ENCODE measurements around the gene TAS1R3.

The TAS1R3 gene

DNA sequence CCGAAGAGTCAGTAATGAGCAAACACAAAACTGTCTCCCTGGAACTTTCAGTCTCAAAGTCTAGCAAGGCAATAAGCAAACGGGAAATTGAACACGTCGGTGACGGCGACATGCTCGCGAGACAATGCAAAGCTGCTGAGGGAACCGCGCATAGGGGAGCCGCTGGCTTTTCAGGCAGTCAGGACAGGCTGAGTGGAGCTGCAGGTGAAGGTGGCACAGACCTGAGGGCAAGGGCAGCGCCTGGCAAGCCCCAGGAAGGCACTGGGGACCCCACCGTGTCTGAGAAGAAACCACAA is 11.5 kb upstream of the TAS1R3 start:
- Mint-ChIP-seq H3K27me3 (ENCODE audit: low read depth) (no peaks in the 10 kb centered on the region), H3K27ac (no peak overlapping the region), H3K36me3 (ENCODE audit: low read depth) (peaks cover 18% of the 10 kb centered on the region), H3K9me3 (no peaks in the 10 kb centered on the region), H3K4me3 (no peak overlapping the region), H3K4me1 (ENCODE audit: low read depth) (peaks cover 12% of the 10 kb centered on the region)
- no peak for DNase-seq (ENCODE audit: low spot score)

DNA sequence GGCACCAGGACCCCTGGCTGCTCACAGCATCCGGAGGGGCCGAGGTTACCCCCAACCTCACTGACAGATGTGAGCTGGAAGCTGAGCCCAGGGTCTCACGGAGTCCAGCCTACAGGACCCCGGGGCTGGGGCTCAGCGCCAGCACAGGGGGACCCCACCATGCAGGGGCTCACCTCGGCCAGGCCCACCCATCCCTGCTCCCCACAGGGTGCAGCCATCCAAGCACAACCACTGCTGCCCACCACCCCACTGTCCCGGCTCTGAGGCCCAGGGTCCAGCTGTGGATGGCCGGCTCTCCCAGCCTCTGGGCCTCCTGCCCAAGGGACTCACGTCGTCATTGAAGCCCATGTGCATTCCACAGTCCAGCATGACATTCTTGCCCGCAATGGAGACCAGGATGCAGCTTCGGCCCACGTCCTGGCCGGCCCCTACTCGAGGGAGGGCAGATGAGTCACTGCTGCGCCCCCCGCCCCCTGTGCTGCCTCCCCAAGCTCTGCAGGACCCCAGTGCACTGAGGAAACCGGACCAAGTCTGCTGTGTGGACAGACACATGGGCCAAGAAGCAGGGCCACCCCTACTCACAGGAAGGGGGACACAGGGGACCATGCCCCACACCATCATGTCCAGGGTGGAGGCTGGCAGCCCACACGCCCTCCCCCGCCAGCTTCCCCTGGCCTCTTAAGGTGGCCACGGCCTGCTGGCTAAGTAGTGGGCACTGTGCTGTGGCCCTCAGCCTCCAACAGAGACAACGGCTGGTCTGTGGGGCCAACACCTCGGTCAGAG is 10.2 kb upstream of the TAS1R3 start:
- H3K4me3 Mint-ChIP-seq, result no peak overlapping the region
- no peak overlapping the region for H3K27ac Mint-ChIP-seq
- no peaks in the 10 kb centered on the region for H3K27me3 Mint-ChIP-seq (ENCODE audit: low read depth)
- no peaks in the 10 kb centered on the region for H3K9me3 Mint-ChIP-seq
- DNase-seq (ENCODE audit: low spot score), result no peak
- H3K36me3 Mint-ChIP-seq (ENCODE audit: low read depth), result peaks cover 15% of the 10 kb centered on the region
- H3K4me1 Mint-ChIP-seq (ENCODE audit: low read depth), result peaks cover 17% of the 10 kb centered on the region

DNA sequence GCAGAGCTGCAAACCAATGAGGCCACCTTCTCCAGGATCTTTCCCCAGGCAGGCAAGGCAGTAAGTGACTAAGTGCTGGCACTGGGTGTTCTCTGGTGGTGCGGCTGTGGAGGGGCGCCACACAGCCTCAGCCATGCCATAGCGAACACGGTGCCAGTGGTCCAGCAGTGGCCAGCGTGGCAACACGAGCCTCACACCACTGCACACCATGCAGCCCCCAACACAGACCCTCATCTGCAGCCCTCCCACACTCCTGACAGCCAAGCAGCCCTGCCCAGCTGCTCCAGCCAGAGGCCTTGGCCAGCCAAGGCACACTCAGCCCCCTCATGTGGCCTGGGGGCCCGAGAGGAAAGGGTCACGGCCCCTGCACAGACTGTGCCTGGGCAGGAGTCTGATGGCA is 9.6 kb upstream of the TAS1R3 start:
- no peak for DNase-seq (ENCODE audit: low spot score)
- peaks cover 22% of the 10 kb centered on the region for H3K4me1 Mint-ChIP-seq (ENCODE audit: low read depth)
- no peak overlapping the region for H3K4me3 Mint-ChIP-seq
- H3K27me3 Mint-ChIP-seq (ENCODE audit: low read depth), result no peaks in the 10 kb centered on the region
- peaks cover 11% of the 10 kb centered on the region for H3K36me3 Mint-ChIP-seq (ENCODE audit: low read depth)
- H3K9me3 Mint-ChIP-seq, result no peaks in the 10 kb centered on the region
- no peak overlapping the region for H3K27ac Mint-ChIP-seq

DNA sequence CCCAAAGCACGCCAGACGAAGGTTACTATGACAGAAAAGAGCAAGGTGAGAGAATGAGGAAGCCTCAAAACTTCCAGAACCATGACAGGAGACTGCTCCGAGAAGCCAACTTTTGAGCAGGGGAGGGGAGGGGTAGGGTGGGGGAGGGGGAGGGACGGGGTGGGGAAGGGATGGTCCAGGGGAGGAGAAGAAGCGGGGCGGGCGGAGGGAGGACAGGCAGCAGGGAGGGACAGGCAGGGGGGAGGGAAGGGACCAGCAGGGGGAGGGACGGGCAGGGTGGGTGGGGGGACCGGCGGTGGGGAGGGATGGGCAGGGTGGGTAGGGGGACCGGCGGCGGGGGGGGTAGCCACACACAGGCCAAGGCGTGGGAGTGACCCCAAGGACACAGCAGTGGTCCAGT is 8.7 kb upstream of the TAS1R3 start:
- no peak for DNase-seq (ENCODE audit: low spot score)
- no peaks in the 10 kb centered on the region for H3K9me3 Mint-ChIP-seq
- H3K4me3 Mint-ChIP-seq, result peak overlapping the region; percentile 72
- H3K36me3 Mint-ChIP-seq (ENCODE audit: low read depth), result peaks cover 9% of the 10 kb centered on the region
- H3K27ac Mint-ChIP-seq, result peak overlapping the region; percentile 78
- H3K4me1 Mint-ChIP-seq (ENCODE audit: low read depth), result peaks cover 22% of the 10 kb centered on the region
- H3K27me3 Mint-ChIP-seq (ENCODE audit: low read depth), result no peaks in the 10 kb centered on the region

DNA sequence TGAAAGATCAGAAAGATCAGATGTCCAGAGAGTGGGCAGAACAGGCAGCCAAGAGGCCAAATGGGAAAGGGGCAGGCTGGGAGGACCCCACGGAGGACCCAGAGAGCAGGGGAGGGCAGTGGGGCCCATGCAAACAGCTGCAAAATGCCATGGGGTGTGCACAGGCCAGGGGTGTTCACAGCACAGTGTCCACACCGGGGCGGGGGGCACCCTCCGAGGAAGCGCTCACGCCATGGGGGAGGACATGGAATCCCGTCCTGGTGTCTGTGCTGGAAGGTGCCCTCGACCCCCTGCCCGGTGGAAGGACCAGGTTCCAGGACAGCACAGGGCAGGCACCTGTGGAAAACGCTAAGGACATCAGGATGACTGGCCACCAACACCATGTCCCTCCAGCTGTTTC is 8.1 kb upstream of the TAS1R3 start:
- peak overlapping the region; percentile 78 for H3K27ac Mint-ChIP-seq
- H3K27me3 Mint-ChIP-seq (ENCODE audit: low read depth), result no peaks in the 10 kb centered on the region
- peaks cover 5% of the 10 kb centered on the region for H3K36me3 Mint-ChIP-seq (ENCODE audit: low read depth)
- peaks cover 22% of the 10 kb centered on the region for H3K4me1 Mint-ChIP-seq (ENCODE audit: low read depth)
- H3K4me3 Mint-ChIP-seq, result peak overlapping the region; percentile 81
- no peaks in the 10 kb centered on the region for H3K9me3 Mint-ChIP-seq
- DNase-seq (ENCODE audit: low spot score), result no peak

DNA sequence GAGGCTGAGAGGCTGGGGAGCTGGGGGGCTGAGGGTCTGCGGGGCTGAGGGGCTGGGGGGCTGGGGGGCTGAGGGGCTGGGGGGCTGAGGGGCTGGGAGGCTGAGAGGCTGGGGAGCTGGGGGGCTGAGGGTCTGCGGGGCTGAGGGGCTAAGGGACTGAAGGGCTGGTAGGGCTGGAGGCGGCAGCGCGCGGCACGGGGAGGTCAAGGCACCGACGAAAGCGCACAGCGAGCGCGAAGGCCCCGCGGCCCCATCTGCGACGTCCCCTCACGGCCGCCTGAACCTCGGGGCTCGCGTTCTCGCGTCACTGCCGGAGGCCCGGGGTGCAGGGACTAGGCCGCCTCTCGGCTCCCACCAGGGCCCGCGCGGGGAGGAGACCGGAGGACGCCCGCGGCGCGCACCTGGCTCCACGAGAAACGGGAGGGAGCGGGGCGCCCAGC is 7.0 kb upstream of the TAS1R3 start:
- H3K27me3 Mint-ChIP-seq (ENCODE audit: low read depth), result no peaks in the 10 kb centered on the region
- peaks cover 22% of the 10 kb centered on the region for H3K4me1 Mint-ChIP-seq (ENCODE audit: low read depth)
- peak overlapping the region; percentile 74 for H3K4me3 Mint-ChIP-seq
- H3K9me3 Mint-ChIP-seq, result no peaks in the 10 kb centered on the region
- peaks cover 4% of the 10 kb centered on the region for H3K36me3 Mint-ChIP-seq (ENCODE audit: low read depth)
- peak overlapping the region; percentile 60 for H3K27ac Mint-ChIP-seq
- DNase-seq (ENCODE audit: low spot score), result no peak

DNA sequence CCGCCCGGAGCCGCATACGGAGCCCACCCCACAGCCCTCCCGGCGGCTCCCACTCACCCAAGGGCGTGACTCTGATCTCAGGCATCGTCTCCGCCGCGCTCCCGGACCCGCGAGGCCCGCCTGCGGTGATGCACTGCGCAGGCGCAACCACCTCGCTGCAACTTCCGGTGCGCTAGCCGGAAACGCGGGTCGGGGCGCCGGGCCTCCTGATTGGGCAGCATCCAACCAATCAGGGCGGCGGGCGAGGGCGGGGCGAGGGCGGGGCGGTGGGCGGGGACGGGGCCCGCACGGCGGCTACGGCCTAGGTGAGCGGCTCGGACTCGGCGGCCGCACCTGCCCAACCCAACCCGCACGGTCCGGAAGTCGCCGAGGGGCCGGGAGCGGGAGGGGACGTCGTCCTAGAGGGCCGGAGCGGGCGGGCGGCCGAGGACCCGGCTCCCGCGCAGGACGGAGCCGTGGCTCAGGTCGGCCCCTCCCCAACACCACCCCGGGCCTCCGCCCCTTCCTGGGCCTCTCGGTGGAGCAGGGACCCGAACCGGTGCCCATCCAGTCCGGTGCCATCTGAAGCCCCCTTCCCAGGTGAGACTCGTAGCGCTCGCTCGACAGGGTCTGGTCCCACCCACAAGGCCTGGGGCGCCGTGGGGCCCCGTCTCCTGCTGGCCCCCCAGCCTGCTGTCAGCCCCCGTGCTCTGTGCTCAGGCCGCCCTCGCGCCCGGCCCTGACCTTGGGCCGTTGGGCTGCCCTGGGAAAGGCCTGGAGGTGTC is 6.4 kb upstream of the TAS1R3 start, which contains the start of the genes CPTP and INTS11:
Gene CPTP (plus strand): TSS at position 279 of the 764 bp plus-strand sequence. CDS start 2,109 bp downstream, outside the sequence.
Gene INTS11 (minus strand): TSS at position 137 of the 764 bp plus-strand sequence. CDS start 52 bp downstream, at position 85.
- no peaks in the 10 kb centered on the region for H3K36me3 Mint-ChIP-seq (ENCODE audit: low read depth)
- DNase-seq (ENCODE audit: low spot score), result peak; percentile 95
- H3K27ac Mint-ChIP-seq, result peak within 1 kb of the TSS; percentile 90
- H3K4me3 Mint-ChIP-seq, result peak within 1 kb of the TSS; percentile 90
- H3K4me1 Mint-ChIP-seq (ENCODE audit: low read depth), result peaks cover 22% of the 10 kb centered on the region
- H3K27me3 Mint-ChIP-seq (ENCODE audit: low read depth), result no peaks in the 10 kb centered on the region
- peaks cover under 1% of the 10 kb centered on the region for H3K9me3 Mint-ChIP-seq

DNA sequence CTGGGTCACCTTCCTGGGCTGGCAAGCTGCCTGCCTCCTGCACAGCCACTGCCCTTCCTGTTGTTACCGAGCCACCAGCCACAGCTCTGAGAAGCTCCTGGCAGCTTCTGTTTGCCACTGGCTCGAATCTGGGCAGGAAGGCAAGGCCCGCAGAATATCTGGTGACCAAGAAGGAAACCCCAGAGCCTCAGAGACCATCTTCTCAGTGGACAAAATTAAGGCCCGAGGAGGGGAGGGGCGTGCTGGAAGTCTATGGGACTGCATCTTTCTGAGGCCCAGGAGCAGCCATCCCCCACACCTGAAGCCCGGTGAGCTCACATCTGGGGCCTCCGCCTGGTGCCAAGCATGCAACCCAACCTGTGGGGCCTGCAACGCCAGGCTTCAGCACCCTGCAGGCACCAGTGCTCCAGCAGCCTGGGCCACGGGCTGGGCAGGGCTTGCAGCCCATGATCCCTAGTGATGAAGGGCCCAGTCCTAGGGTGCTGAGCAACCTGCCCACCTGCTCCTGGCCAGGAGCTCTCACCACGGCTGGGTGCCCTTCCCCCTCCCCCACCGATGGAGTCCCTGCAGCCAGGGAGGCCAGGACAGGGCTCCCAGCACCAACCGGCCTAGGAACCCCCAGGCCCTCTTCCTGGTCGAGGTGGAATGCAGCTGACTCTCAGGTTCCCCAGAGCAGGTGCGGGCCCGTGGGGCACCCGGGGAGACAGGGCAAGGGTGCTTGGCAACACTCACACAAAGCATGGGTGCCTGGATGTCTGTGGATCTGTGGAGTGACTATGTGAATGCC is 5.6 kb upstream of the TAS1R3 start:
- Mint-ChIP-seq H3K27ac (peak overlapping the region; percentile 82), H3K27me3 (ENCODE audit: low read depth) (no peaks in the 10 kb centered on the region), H3K36me3 (ENCODE audit: low read depth) (no peaks in the 10 kb centered on the region), H3K9me3 (peaks cover 3% of the 10 kb centered on the region), H3K4me1 (ENCODE audit: low read depth) (peaks cover 22% of the 10 kb centered on the region), H3K4me3 (peak overlapping the region; percentile 79)
- DNase-seq (ENCODE audit: low spot score), result no peak

DNA sequence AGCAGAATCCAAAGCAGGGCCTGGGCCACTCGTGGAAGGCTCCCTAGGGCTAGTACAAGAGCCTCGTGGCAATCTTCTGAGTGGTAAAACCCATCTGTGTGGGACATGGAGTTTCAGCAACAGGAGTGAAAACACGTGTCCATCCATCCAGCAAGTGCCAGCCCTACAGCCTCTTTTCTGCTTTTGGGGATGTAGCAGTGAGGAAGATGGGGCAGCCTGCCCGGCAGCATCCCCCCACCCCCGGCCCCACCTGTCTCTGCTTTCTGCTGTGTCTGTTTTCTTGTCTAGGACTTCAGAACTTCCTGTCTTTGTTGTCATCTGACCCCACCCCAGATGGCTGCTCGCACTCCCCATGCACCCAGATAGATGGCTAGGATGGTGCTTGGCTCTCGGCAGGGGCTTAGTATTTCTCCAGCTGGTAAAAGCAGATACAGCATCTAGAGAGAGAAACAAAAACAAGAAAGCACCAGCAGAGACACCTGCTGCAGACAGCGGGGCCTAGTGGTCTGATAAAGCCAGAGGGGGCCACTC is 4.9 kb upstream of the TAS1R3 start:
- H3K27me3 Mint-ChIP-seq (ENCODE audit: low read depth), result no peaks in the 10 kb centered on the region
- H3K4me1 Mint-ChIP-seq (ENCODE audit: low read depth), result peaks cover 22% of the 10 kb centered on the region
- peak overlapping the region; percentile 82 for H3K27ac Mint-ChIP-seq
- no peak for DNase-seq (ENCODE audit: low spot score)
- H3K9me3 Mint-ChIP-seq, result peaks cover 3% of the 10 kb centered on the region
- no peaks in the 10 kb centered on the region for H3K36me3 Mint-ChIP-seq (ENCODE audit: low read depth)
- H3K4me3 Mint-ChIP-seq, result peak overlapping the region; percentile 79

DNA sequence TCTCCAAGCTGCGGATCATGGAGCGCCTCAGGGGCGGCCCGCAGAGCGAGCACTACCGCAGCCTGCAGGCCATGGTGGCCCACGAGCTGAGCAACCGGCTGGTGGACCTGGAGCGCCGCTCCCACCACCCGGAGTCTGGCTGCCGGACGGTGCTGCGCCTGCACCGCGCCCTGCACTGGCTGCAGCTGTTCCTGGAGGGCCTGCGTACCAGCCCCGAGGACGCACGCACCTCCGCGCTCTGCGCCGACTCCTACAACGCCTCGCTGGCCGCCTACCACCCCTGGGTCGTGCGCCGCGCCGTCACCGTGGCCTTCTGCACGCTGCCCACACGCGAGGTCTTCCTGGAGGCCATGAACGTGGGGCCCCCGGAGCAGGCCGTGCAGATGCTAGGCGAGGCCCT is 3.8 kb upstream of the TAS1R3 start:
- H3K27ac Mint-ChIP-seq, result no peak overlapping the region
- no peak for DNase-seq (ENCODE audit: low spot score)
- no peak overlapping the region for H3K4me3 Mint-ChIP-seq
- H3K27me3 Mint-ChIP-seq (ENCODE audit: low read depth), result no peaks in the 10 kb centered on the region
- H3K4me1 Mint-ChIP-seq (ENCODE audit: low read depth), result peaks cover 18% of the 10 kb centered on the region
- H3K36me3 Mint-ChIP-seq (ENCODE audit: low read depth), result no peaks in the 10 kb centered on the region
- peaks cover 3% of the 10 kb centered on the region for H3K9me3 Mint-ChIP-seq

DNA sequence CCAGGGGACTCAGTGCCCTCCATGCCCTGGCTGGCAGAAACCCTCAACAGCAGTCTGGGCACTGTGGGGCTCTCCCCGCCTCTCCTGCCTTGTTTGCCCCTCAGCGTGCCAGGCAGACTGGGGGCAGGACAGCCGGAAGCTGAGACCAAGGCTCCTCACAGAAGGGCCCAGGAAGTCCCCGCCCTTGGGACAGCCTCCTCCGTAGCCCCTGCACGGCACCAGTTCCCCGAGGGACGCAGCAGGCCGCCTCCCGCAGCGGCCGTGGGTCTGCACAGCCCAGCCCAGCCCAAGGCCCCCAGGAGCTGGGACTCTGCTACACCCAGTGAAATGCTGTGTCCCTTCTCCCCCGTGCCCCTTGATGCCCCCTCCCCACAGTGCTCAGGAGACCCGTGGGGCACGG is 2.8 kb upstream of the TAS1R3 start:
- Mint-ChIP-seq H3K27me3 (ENCODE audit: low read depth) (no peaks in the 10 kb centered on the region), H3K36me3 (ENCODE audit: low read depth) (no peaks in the 10 kb centered on the region), H3K4me3 (no peak overlapping the region), H3K27ac (no peak overlapping the region), H3K4me1 (ENCODE audit: low read depth) (peaks cover 15% of the 10 kb centered on the region), H3K9me3 (peaks cover 3% of the 10 kb centered on the region)
- DNase-seq (ENCODE audit: low spot score), result no peak

DNA sequence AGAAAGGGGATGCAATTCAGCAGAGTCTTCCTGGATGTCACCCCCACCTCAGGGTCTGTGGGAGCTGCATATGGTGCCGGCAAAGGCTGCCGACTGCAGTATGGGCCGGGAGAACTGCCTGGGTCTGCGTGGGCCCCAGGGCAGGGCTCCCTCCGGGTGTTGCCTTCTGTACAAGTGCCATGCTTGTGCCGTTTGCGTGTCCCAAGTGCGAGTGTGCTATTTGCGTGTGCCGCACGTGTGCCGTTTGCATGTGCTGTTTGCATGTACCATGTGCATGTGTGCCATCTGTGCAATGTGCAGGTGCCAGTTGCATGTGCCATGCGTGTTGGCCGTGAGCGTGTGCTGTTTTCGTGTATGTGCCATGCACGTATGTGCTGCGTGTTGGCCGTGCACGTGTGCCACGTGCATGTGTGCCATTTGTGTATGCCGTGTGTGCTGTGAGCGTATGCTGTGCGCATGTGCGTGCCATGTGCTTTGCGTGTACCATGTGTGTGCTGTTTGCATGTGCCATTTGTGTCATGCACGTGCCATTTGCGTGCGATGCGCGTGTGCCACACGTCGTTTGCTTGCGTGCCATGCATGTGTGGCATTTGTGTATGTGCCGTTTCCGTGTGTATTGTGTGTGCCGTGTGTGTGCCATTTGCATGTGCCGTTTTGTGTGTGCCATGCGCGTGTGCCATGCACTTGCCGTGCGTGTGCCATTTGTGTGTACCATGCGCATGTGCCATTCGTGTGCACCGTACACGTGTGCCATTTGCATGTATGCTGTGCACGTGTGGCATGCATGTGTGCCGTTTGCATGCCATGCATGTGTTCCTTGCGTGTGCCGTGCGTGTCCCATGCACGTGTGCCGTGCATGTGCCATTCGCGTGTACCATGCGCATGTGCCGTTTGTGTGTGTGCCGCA is 1.5 kb upstream of the TAS1R3 start:
- Mint-ChIP-seq H3K4me1 (ENCODE audit: low read depth) (peaks cover 11% of the 10 kb centered on the region), H3K4me3 (no peak overlapping the region), H3K9me3 (peaks cover 3% of the 10 kb centered on the region), H3K27ac (no peak overlapping the region), H3K36me3 (ENCODE audit: low read depth) (no peaks in the 10 kb centered on the region), H3K27me3 (ENCODE audit: low read depth) (no peaks in the 10 kb centered on the region)
- DNase-seq (ENCODE audit: low spot score), result no peak

Measured in T-helper 2 cell treated with Interferon-gamma antibody and Interleukin-4, amounts not matched to agents 5 μg/mL and 100 μg/mL, for 36 hours (primary cell).